RCC 7860 (cell line): ENCODE measurements around the gene STK39.

Experiments used
- DNase-seq: peaks from one replicate; pipeline ENCODE4 v3.0.0-alpha.2; 2015; ENCODE audit warnings: low spot score
- FAIRE-seq: peaks from 2 replicates; lab custom pipeline; 2012; peaks lifted over from hg19 to GRCh38; lab: Jason Lieb, UNC

STK39 gene

GRCh38 chr2:168025487-168026202 is 221.8 kb downstream of the STK39 start:
- no peak for DNase-seq
- FAIRE-seq = no peak

- DNase-seq = no peak
- FAIRE-seq = no peak
Measured at GRCh38 chr2:168024459-168024858, 222.9 kb downstream of the STK39 start.

GRCh38 chr2:168021800-168022587 is 225.4 kb downstream of the STK39 start:
- DNase-seq (no peak), FAIRE-seq (no peak)

- FAIRE-seq (no peak), DNase-seq (no peak)
Measured at GRCh38 chr2:168015274-168015953, 232.0 kb downstream of the STK39 start.

- FAIRE-seq (no peak), DNase-seq (no peak)
Measured at GRCh38 chr2:168009900-168010299, 237.5 kb downstream of the STK39 start.

GRCh38 chr2:168008646-168009195 is 238.7 kb downstream of the STK39 start:
- FAIRE-seq = no peak

GRCh38 chr2:168006498-168006897 is 240.9 kb downstream of the STK39 start:
- no peak for FAIRE-seq
- DNase-seq = no peak

More at GRCh38 chr2:168008646-168009195, 238.7 kb downstream of the STK39 start:
- no peak for DNase-seq

- no peak for FAIRE-seq
- no peak for DNase-seq
Measured at GRCh38 chr2:168005586-168005985, 241.8 kb downstream of the STK39 start.

GRCh38 chr2:168003876-168004275 is 243.5 kb downstream of the STK39 start:
- DNase-seq = no peak
- FAIRE-seq = no peak

- FAIRE-seq (no peak), DNase-seq (no peak)
Measured at GRCh38 chr2:168002021-168002553, 245.3 kb downstream of the STK39 start.

- FAIRE-seq (peak; percentile 88), DNase-seq (peak; percentile 19)
Measured at GRCh38 chr2:167992278-167992677, 255.1 kb downstream of the STK39 start.

GRCh38 chr2:167990062-167990461 is 257.3 kb downstream of the STK39 start:
- FAIRE-seq = no peak
- DNase-seq = no peak

GRCh38 chr2:167988296-167988695 is 259.1 kb downstream of the STK39 start:
- DNase-seq (no peak), FAIRE-seq (no peak)

GRCh38 chr2:167987558-167987957 is 259.8 kb downstream of the STK39 start:
- DNase-seq = no peak
- no peak for FAIRE-seq

- FAIRE-seq (no peak), DNase-seq (no peak)
Measured at GRCh38 chr2:167987026-167987425, 260.4 kb downstream of the STK39 start.

GRCh38 chr2:167986223-167986622 is 261.2 kb downstream of the STK39 start:
- no peak for DNase-seq
- FAIRE-seq = no peak

- DNase-seq (no peak), FAIRE-seq (no peak)
Measured at GRCh38 chr2:167981945-167982344, 265.4 kb downstream of the STK39 start.

- DNase-seq (no peak), FAIRE-seq (no peak)
Measured at GRCh38 chr2:167980439-167980838, 267.0 kb downstream of the STK39 start.

- FAIRE-seq (no peak), DNase-seq (no peak)
Measured at GRCh38 chr2:167972746-167973145, 274.6 kb downstream of the STK39 start.

GRCh38 chr2:167972020-167972419 is 275.4 kb downstream of the STK39 start:
- FAIRE-seq (no peak), DNase-seq (no peak)
